HG03439 (cell line): Measurements from ENCODE around the gene PPIAL4G.
"Not testable (repeated sequence)": the region's sequence is repeated elsewhere in the genome, so short reads cannot be mapped to it uniquely, and the experiment has no call there.

Experiments used
- ATAC-seq: cut with Tn5 transposase; IDR thresholded peaks from one replicate; pipeline ENCODE4 v1.9.1; 2021; ENCODE audit warnings: mild to moderate bottlenecking, moderate library complexity; ENCODE audit not compliant: unreplicated experiment

The PPIAL4G gene

GRCh38 chr1:148483029-148483428 is at the start of gene PPIAL4G:
Gene PPIAL4G (minus strand): TSS chr1:148483302. CDS start chr1:148483252, 50 bp downstream.
- not testable (repeated sequence) for ATAC-seq

GRCh38 chr1:148532158-148532557 is 49.1 kb upstream of the PPIAL4G start:
- not testable (repeated sequence) for ATAC-seq

DNA sequence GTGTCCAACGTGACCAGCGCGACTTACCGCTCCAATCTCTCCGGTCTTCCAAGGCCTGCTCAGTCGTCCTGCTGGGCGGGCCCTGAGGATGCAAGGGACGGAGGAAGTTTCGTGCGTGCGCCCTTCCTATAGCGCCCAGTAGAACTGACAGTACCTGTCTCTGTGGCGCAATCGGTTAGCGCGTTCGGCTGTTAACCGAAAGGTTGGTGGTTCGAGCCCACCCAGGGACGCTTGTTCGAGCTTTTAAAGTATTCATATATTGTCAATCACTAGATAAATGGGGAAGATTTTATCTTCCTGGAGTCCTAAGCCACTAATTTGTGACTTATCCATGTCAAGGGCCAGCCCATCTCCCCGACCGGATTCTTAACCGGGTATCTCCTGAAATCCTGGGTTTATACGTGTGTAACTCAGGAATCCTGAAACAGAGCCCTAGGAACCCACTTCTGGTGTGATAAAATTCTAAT is 46.0 kb upstream of the PPIAL4G start:
- ATAC-seq: not testable (repeated sequence)

- ATAC-seq: not testable (repeated sequence)
Observed at GRCh38 chr1:148528591-148528990, 45.5 kb upstream of the PPIAL4G start.

GRCh38 chr1:148526587-148526986 is 43.5 kb upstream of the PPIAL4G start:
- not testable (repeated sequence) for ATAC-seq

GRCh38 chr1:148523205-148524144 is 40.4 kb upstream of the PPIAL4G start:
- ATAC-seq: peak; percentile 8

- ATAC-seq: peak; percentile 89
Observed at GRCh38 chr1:148522561-148523204, 39.6 kb upstream of the PPIAL4G start.

GRCh38 chr1:148522072-148522471 is 39.0 kb upstream of the PPIAL4G start:
- ATAC-seq: not testable (repeated sequence)

GRCh38 chr1:148514310-148514709 is 31.2 kb upstream of the PPIAL4G start:
- ATAC-seq: not testable (repeated sequence)

- ATAC-seq: not testable (repeated sequence)
Observed at GRCh38 chr1:148512571-148513184, 29.6 kb upstream of the PPIAL4G start.

DNA sequence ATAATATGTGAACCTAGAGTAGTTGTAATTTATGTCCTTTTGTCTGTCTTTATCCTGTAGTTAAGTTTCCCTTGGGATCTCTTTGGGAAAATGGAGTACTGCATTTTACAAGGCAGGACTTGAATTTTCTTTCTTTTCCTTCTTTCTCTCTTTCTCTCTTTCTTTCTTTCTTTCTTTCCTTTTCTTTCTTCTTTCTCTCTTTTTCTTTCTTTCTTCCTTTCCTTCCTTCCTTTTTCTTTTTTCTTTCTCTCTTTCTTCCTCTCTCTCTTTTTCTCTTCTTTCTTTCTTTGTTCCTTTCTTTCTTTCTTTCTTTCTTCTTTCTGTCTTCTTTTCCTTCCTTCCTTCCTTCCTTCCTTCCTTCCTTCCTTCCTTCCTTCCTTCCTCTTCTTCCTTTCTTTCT is 10.8 kb upstream of the PPIAL4G start:
- ATAC-seq: not testable (repeated sequence)

GRCh38 chr1:148481134-148481533 is 2.0 kb downstream of the PPIAL4G start:
- not testable (repeated sequence) for ATAC-seq

- ATAC-seq: not testable (repeated sequence)
Observed at GRCh38 chr1:148459694-148460093, 23.4 kb downstream of the PPIAL4G start.

GRCh38 chr1:148458901-148459581 is 24.1 kb downstream of the PPIAL4G start:
- not testable (repeated sequence) for ATAC-seq

- ATAC-seq: not testable (repeated sequence)
Observed at GRCh38 chr1:148458398-148458797, 24.7 kb downstream of the PPIAL4G start.

DNA sequence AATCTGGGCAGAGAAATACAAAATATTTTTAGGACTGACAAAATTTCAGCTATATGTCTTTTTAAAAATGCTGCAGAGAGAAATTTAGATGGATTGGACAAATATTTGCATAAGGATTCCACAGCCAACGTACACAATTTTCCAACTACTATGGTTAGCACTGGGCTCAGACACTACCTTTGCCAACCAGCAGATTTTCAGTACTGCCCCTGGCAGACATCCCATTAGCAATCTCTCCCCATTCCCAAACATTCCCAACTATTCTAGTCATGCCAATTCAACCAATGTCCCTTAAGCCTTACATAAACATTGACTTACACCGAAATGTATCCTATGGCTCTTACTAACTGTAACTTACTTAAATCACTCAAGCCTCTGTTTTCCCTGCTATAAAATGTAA is 30.3 kb downstream of the PPIAL4G start:
- not testable (repeated sequence) for ATAC-seq

GRCh38 chr1:148439654-148440325 is 43.3 kb downstream of the PPIAL4G start:
- ATAC-seq: not testable (repeated sequence)

DNA sequence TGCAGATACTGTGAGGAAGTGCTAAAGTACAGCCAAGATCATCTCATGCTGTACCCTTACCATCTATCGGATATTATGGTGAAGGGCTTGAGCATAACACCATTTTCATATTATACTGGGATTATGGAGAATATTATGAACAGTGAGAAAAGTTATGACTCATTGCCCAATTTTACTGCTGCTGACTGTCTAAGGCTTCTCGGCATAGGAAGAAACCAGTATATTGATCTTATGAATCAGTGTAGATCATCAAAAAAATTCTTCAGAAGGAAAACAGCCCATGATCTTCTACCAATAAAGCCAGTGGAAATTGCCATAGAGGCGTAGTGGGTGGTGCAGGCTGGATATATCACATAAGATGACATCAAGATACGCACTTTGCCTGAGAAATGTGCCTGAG is 47.7 kb downstream of the PPIAL4G start:
- no peak for ATAC-seq

- no peak for ATAC-seq
Observed at GRCh38 chr1:148434832-148435231, 48.3 kb downstream of the PPIAL4G start.

DNA sequence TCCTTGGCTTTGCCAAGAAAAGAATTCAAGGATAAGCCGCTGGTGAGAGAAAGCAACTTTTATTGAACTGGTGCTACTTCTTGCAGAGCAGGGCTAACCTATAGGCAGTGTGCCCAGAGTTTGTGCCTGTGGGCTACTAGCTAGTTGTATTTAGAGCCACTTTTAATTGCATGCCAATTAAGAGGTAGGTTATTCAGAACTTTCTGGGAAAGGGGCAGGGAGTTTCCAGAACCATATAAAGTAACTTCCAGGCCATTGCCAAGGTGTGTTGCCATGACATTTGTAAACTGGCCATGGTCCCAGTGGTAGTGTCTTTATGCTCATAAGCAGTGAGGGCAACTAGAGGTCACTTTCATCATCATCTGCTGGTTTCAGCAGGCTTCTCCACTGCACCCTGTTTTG is 50.2 kb downstream of the PPIAL4G start:
- ATAC-seq: not testable (repeated sequence)
